Heart right ventricle (tissue), 16 donors: ENCODE measurements around the gene GPHN. TPM values are rescaled to one million over a fixed set of nuclear protein-coding genes. Genes with fewer than 3 reads are reported as not detected.

Experiments used
- ATAC-seq, 8 donors: fragments of 200-7000 bp; cut with Tn5 transposase; one replicate each; pipeline ENCODE4 v1.9.1; 2020; ENCODE audit warnings: mild to moderate bottlenecking in 8 of 8, moderate library complexity in 8 of 8, moderate number of reproducible peaks in 1 of 8
- DNase-seq, 2 donors: peaks; one replicate each; pipeline ENCODE4 v3.0.0-alpha.2; 2020
- H3K27ac ChIP-seq, 10 donors: fragments of 200-600 bp; sonication (generic) in 2 of 10; one replicate each; pipeline versions ENCODE4 v1.5.0 to v1.8.0; 2020 to 2022; ENCODE audit warnings: mild to moderate bottlenecking in 3 of 10
- H3K27me3 ChIP-seq, 7 donors: fragments of 200-600 bp; one replicate each; pipeline ENCODE4 v1.8.0; 2021 to 2022; ENCODE audit warnings: mild to moderate bottlenecking in 2 of 7
- H3K36me3 ChIP-seq, 9 donors: fragments of 200-600 bp; sonication (generic) in 1 of 9; one replicate each; pipeline versions ENCODE4 v1.5.0 to v1.8.0; 2020 to 2022; ENCODE audit warnings: mild to moderate bottlenecking in 2 of 9
- H3K4me1 ChIP-seq, 9 donors: fragments of 200-600 bp; sonication (generic) in 1 of 9; one replicate each; pipeline versions ENCODE4 v1.5.0 to v1.8.0; 2020 to 2022; ENCODE audit warnings: mild to moderate bottlenecking in 4 of 9
- H3K4me3 ChIP-seq, 10 donors: fragments of 200-600 bp; sonication (generic) in 2 of 10; one replicate each; pipeline versions ENCODE4 v1.5.0 to v1.8.0; 2020 to 2022; ENCODE audit warnings: mild to moderate bottlenecking in 7 of 10, moderate library complexity in 2 of 10
- H3K9me3 ChIP-seq, 11 donors: fragments of 200-600 bp in 10 of 11; sonication (generic) in 2 of 11; one replicate each; pipeline versions ENCODE4 v1.5.0 to v1.8.0; 2013 to 2022; ENCODE audit warnings: mild to moderate bottlenecking in 2 of 11, control low read depth in 1 of 11, moderate library complexity in 1 of 11
- WGBS, 2 donors: extraction: QIAGEN DNeasy Blood & Tissue Kit; methylation state at CpG; one replicate each; pipeline ENCODE4 v1.1.7; 2013; ENCODE audit warnings: inconsistent platforms in 1 of 2; 5-methylcytosine and 5-hydroxymethylcytosine counted together
- intact Hi-C, 10 donors: fragments of 100-400 bp; cut with DNase I; formaldehyde crosslinking; loops; one replicate each; pipeline versions ENCODE4 v1.11.1 to v1.14.2; 2022
- polyA plus RNA-seq, 2 donors: library from polyadenylated mRNA; stranded (reverse); fragments of 200-250 nt; gene quantifications; one replicate each; pipeline ENCODE4 v1.2.3, GENCODE V29; 2013
- total RNA-seq, 10 donors: library from RNA; stranded (reverse); fragmentation: NEBNext Ultra II Directional in 3 of 10; extraction: Animal tissue kit (Norgen Biotek cat#: 25700) in 3 of 10; gene quantifications; one replicate each; pipeline versions ENCODE4 v1.2.1 to v1.2.4, GENCODE V29; 2021 to 2023
- TF ChIP-seq, protein P1 (sequence below), 9 donors: fragments of 200-600 bp; sonication (generic) in 2 of 9; IDR thresholded peaks; one replicate each; pipeline versions ENCODE4 v1.5.0 to v1.8.0; 2021 to 2022; ENCODE audit warnings: antibody characterized with exemption in 9 of 9, mild to moderate bottlenecking in 5 of 9, moderate library complexity in 1 of 9
- donor health status: Arrhythmogenic right ventricular cardiomyopathy.
- donor health status: ischemic (EF 13 %, LVEDD 7.1; RV severe dilation, severe dysfunction).
- donor health status: healthy with polysubstance abuse.
- donor health status: DM: no; HTN: yes; CAD: no.
- donor health status: DM: no; HTN: no; CAD: no.
- donor health status: ischemic (EF 25% LVEDD 6.9; RV normal size, moderate dysfunction).
- donor health status: ischemic (EF 25% LVEDD 5.7; RV mildly dilated, moderate dysfunction).
- donor health status: healthy.
- donor health status: DM: yes; HTN: yes; CAD: no.
- donor health status: Ischemic cardiomyopathy.
- donor health status: ischemic (EF 35%, LVEDD 5.7; RV mildly dilated, moderate dysfunction).
- donor health status: nonischemic (EF 11% LVEDD 7.7; RV severe dilation, severe dysfunction).
- donor health status: DM: yes; HTN: yes; CAD: no.
- donor health status: PGD.
- donor health status: ischemic (EF 29% LVEDD 5.4; RV normal size, mild dysfunction).
- donor health status: nonischemic (EF 23%, LVEDD 6.1; RV moderate dilation, normal function).

Gene GPHN
- total and polyA plus RNA-seq, 12 donors: 12.2 to 48.0 (median 32.2) TPM

DNA sequence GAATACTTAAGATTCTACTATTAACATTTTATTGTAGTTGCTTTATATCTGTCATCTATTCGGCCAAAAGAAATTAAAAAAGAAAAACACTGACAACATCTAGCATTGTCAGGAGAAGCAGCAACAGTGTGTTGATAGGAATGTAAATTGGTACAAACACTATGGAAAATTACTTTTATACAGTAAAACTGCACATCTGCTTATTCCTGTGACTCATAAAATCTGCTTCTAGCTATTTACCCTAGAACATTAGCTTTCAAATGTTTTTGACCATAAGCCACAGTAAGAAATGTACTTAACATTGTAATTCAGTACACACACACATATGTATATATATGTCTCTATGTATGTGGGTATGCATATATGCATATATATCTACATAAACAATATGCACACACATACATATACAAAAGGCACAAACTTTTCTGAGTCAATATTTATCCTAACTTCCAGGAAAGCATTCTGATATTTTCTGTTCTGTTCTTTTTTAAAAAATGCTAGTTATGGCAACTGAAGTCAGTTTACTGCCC is 402.4 kb downstream of the GPHN start:
- Histone ChIP-seq H3K4me3 (no peak overlapping the region), H3K27ac (no peak overlapping the region), H3K27me3 (no peaks in the 10 kb centered on the region), H3K4me1 (no peaks in the 10 kb centered on the region), H3K36me3 (no peaks in the 10 kb centered on the region), H3K9me3 (peaks cover 0 to 3% (median 0%) of the 10 kb centered on the region in 11 donors)
- intact Hi-C loops: no loop called here
- ATAC-seq (no peak), DNase-seq (no peak)
- WGBS, 2 donors: 99 to 100% methylated on average over 1 of the region's 1 CpG
- TF ChIP-seq, protein P1, sequence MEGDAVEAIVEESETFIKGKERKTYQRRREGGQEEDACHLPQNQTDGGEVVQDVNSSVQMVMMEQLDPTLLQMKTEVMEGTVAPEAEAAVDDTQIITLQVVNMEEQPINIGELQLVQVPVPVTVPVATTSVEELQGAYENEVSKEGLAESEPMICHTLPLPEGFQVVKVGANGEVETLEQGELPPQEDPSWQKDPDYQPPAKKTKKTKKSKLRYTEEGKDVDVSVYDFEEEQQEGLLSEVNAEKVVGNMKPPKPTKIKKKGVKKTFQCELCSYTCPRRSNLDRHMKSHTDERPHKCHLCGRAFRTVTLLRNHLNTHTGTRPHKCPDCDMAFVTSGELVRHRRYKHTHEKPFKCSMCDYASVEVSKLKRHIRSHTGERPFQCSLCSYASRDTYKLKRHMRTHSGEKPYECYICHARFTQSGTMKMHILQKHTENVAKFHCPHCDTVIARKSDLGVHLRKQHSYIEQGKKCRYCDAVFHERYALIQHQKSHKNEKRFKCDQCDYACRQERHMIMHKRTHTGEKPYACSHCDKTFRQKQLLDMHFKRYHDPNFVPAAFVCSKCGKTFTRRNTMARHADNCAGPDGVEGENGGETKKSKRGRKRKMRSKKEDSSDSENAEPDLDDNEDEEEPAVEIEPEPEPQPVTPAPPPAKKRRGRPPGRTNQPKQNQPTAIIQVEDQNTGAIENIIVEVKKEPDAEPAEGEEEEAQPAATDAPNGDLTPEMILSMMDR (IDR thresholded peaks at IDR 0.05): no peak

- Histone ChIP-seq H3K36me3 (peaks cover 0 to 33% (median 0%) of the 10 kb centered on the region in 9 donors), H3K27me3 (no peaks in the 10 kb centered on the region), H3K27ac (no peak overlapping the region), H3K4me3 (no peak overlapping the region), H3K9me3 (peaks cover 0 to 9% (median 0%) of the 10 kb centered on the region in 11 donors), H3K4me1 (no peaks in the 10 kb centered on the region)
- DNase-seq (no peak), ATAC-seq (no peak)
- WGBS, 2 donors: 96 to 100% methylated on average over 1 of the region's 1 CpG
- intact Hi-C loops: no loop called here
- TF ChIP-seq, protein P1 (IDR thresholded peaks at IDR 0.05): no peak
Observed at GRCh38 chr14:66916421-66916820, 408.5 kb downstream of the GPHN start.

DNA sequence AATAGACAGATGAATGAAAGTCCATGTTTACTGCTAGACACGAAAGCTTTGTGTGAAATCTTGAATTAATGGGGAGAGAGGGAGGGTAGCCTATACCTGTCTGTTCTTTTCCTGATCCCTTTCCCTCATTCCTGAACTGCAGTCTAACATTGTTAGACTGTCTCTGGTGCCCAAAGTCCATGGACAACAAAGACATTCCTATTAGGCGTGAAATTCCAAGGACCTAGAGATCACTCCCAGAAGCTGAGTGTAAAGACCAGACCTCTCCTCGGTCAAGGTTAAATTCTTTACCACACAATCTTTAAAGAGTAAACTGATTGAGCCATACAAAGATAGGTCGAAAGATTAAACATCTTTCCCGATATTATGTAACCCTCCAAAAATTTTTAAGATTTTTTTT is 410.6 kb downstream of the GPHN start:
- Histone ChIP-seq H3K27me3 (no peaks in the 10 kb centered on the region), H3K36me3 (peaks cover 0 to 54% (median 2%) of the 10 kb centered on the region in 9 donors), H3K27ac (no peak overlapping the region), H3K4me1 (no peaks in the 10 kb centered on the region), H3K4me3 (no peak overlapping the region), H3K9me3 (peaks cover 0 to 13% (median 0%) of the 10 kb centered on the region in 11 donors)
- no peak for ATAC-seq
- no peak for DNase-seq
- intact Hi-C loops: no loop called here
- 82 to 85% methylated on average over 5 of the region's 5 CpGs for WGBS, 2 donors
- TF ChIP-seq, protein P1 (IDR thresholded peaks at IDR 0.05): no peak

DNA sequence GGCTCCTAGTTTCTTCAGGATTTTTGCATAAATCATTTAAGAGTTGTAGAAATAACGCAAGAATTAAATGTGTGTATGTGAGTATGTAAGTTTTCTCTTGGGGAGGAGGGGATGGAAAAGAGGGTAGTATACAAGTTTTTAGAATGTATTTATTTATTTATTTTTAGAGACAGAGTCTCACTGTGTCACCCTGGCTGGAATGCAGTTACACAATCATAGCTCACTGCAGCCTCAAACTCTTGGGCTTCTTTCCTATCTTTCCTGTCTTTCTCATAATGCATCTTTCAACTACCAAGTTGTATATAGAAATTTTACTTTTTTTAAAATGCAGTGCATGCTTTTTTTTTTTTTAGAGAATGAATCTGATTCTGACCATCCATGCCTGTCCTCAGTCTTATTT is 412.2 kb downstream of the GPHN start:
- DNase-seq (no peak), ATAC-seq (no peak)
- Histone ChIP-seq H3K27me3 (no peaks in the 10 kb centered on the region), H3K27ac (no peak overlapping the region), H3K4me1 (no peaks in the 10 kb centered on the region), H3K9me3 (peaks cover 0 to 13% (median 0%) of the 10 kb centered on the region in 11 donors), H3K36me3 (peaks cover 0 to 70% (median 2%) of the 10 kb centered on the region in 9 donors), H3K4me3 (no peak overlapping the region)
- TF ChIP-seq, protein P1 (IDR thresholded peaks at IDR 0.05): no peak
- intact Hi-C loops: no loop called here
- 98 to 100% methylated on average over 1 of the region's 1 CpG for WGBS, 2 donors
